Hematopoietic multipotent progenitor cell treated with erythropoietin and hydrocortisone succinate and interleukin-3 and kit ligand, for 6 days (in vitro differentiated cells): ENCODE data around the gene INCA1.

Source experiments
- DNase-seq: peaks from one replicate; pipeline ENCODE4 v3.0.0-alpha.2; 2015

The INCA1 gene

GRCh38 chr17:4947411-4948165 is 49.7 kb downstream of the INCA1 start:
- DNase-seq = peak; percentile 75

- peak; percentile 51 for DNase-seq
Observed at GRCh38 chr17:4947010-4947410, 50.3 kb downstream of the INCA1 start.

- no peak for DNase-seq
Observed at GRCh38 chr17:4946312-4946976, 50.9 kb downstream of the INCA1 start.

- no peak for DNase-seq
Observed at GRCh38 chr17:4945944-4946280, 51.4 kb downstream of the INCA1 start.

GRCh38 chr17:4945176-4945943 is 52.0 kb downstream of the INCA1 start:
- peak; percentile 92 for DNase-seq

GRCh38 chr17:4944554-4945175 is 52.7 kb downstream of the INCA1 start:
- DNase-seq = no peak

GRCh38 chr17:4944163-4944553 is 53.2 kb downstream of the INCA1 start:
- DNase-seq = peak; percentile 89

GRCh38 chr17:4942760-4943508 is 54.4 kb downstream of the INCA1 start:
- DNase-seq = no peak

- DNase-seq = peak; percentile 38
Observed at GRCh38 chr17:4941319-4941610, 56.1 kb downstream of the INCA1 start.

GRCh38 chr17:4940555-4941318 is 56.6 kb downstream of the INCA1 start:
- peak; percentile 49 for DNase-seq

GRCh38 chr17:4939796-4940554 is 57.3 kb downstream of the INCA1 start, which contains the start of the genes RNF167 and SLC25A11:
RNF167 (plus strand) TSS chr17:4940268; CDS start chr17:4940910, 642 bp downstream.
SLC25A11 (minus strand) TSS chr17:4940046; CDS start chr17:4939910, 136 bp downstream.
- DNase-seq = peak; percentile 100

GRCh38 chr17:4939546-4939795 is 57.9 kb downstream of the INCA1 start:
- no peak for DNase-seq

GRCh38 chr17:4938688-4939545 is 58.4 kb downstream of the INCA1 start:
- peak; percentile 57 for DNase-seq
